Mucosa of rectum (tissue), 2 donors: ENCODE results near the gene PI4K2A.

Experiments
- H3K27ac ChIP-seq, 2 donors: one replicate each; pipeline ENCODE4 v1.7.0; 2013; ENCODE audit warnings: inconsistent platforms in 2 of 2, low read depth in 2 of 2, low read length in 2 of 2
- H3K27me3 ChIP-seq, 2 donors: one replicate each; pipeline ENCODE4 v1.7.0; 2013; ENCODE audit warnings: low read length in 2 of 2; ENCODE audit not compliant: control insufficient read depth in 2 of 2, insufficient read depth in 2 of 2
- H3K36me3 ChIP-seq, 2 donors: one replicate each; pipeline ENCODE4 v1.7.0; 2013; ENCODE audit warnings: low read length in 2 of 2; ENCODE audit not compliant: control insufficient read depth in 2 of 2, insufficient read depth in 2 of 2
- H3K4me1 ChIP-seq, 2 donors: one replicate each; pipeline ENCODE4 v1.7.0; 2013; ENCODE audit warnings: low read length in 2 of 2, mild to moderate bottlenecking in 1 of 2; ENCODE audit not compliant: control insufficient read depth in 2 of 2, insufficient read depth in 2 of 2
- H3K4me3 ChIP-seq, 2 donors: one replicate each; pipeline ENCODE4 v1.7.0; 2013; ENCODE audit warnings: low read length in 2 of 2
- H3K9ac ChIP-seq, 2 donors: one replicate each; pipeline ENCODE4 v1.7.0; 2013; ENCODE audit warnings: low read length in 2 of 2, low read depth in 1 of 2, mild to moderate bottlenecking in 1 of 2
- H3K9me3 ChIP-seq, 2 donors: one replicate each; pipeline ENCODE4 v1.7.0; 2013; ENCODE audit warnings: low read length in 2 of 2; ENCODE audit not compliant: control insufficient read depth in 2 of 2
- donor health status: healthy.
- donor health status: Normal muscosa, but diverticular disease.

PI4K2A gene

DNA sequence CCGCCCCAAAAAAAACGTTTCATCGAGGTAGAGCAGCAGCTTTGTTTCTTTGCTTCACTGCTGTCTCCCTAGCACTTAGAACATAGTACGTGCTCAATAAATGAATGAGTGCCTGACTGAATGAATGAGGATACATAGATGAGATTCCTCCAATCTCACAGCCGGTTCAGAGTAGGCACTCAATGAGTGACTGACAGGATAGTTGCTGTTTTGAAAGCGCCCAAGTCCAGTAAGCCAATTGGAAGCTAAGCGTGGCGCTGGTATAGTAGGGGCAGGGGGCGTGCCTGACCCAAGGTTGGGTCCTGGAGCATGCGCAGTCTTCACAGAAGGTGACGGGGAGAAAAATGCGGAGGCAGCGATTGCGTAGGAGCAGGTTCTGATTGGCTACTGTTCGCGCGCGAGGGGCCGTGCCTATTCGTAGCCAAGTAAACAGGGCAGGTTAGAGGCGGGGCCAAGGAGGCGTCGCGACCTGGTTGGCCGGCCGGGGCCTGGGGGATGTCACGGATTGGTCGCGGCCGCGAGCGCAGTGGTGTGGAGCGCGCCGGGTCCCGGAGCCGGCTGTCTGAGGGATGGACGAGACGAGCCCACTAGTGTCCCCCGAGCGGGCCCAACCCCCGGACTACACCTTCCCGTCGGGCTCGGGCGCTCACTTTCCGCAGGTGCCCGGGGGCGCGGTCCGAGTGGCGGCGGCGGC, at the start of gene PI4K2A:
Gene PI4K2A (plus strand): TSS at position 498 of the 694 bp plus-strand sequence. CDS start 72 bp downstream, at position 570.
- Histone ChIP-seq H3K4me3 (peak within 1 kb of the TSS; percentile 80 to 83), H3K4me1 (peaks cover 7 to 8% of the 10 kb centered on the region in 2 donors), H3K27me3 (no peaks in the 10 kb centered on the region), H3K9ac (peak within 1 kb of the TSS; percentile 80 to 89), H3K36me3 (no peaks in the 10 kb centered on the region), H3K27ac (peak within 1 kb of the TSS; percentile 77 to 78), H3K9me3 (no peaks in the 10 kb centered on the region)

- Histone ChIP-seq H3K9me3 (no peaks in the 10 kb centered on the region), H3K9ac (no peak overlapping the region), H3K27me3 (no peaks in the 10 kb centered on the region), H3K27ac (no peak overlapping the region), H3K4me1 (no peaks in the 10 kb centered on the region), H3K4me3 (no peak overlapping the region), H3K36me3 (no peaks in the 10 kb centered on the region)
Observed at GRCh38 chr10:97590748-97591495, 49.5 kb upstream of the PI4K2A start.

DNA sequence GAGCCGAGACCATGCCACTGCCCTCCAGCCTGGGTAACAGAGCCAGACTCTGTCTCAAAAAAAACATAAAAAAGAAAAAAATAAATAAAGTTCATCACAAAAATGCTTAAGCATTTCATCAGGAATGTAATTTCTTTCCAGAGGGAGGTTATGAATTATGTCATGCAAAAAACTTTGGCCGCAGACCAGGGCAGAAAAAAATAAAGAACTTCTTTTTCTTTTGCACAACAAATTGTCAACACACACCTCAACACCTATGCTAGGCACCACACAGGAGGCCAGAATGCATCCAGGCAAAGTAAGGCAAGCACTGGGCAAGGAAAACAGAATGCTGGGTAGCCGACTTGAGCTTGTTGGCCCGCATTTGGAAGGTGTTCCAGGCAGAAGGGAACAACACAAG, 47.0 kb upstream of the PI4K2A start:
- no peak overlapping the region for H3K27ac ChIP-seq

DNA sequence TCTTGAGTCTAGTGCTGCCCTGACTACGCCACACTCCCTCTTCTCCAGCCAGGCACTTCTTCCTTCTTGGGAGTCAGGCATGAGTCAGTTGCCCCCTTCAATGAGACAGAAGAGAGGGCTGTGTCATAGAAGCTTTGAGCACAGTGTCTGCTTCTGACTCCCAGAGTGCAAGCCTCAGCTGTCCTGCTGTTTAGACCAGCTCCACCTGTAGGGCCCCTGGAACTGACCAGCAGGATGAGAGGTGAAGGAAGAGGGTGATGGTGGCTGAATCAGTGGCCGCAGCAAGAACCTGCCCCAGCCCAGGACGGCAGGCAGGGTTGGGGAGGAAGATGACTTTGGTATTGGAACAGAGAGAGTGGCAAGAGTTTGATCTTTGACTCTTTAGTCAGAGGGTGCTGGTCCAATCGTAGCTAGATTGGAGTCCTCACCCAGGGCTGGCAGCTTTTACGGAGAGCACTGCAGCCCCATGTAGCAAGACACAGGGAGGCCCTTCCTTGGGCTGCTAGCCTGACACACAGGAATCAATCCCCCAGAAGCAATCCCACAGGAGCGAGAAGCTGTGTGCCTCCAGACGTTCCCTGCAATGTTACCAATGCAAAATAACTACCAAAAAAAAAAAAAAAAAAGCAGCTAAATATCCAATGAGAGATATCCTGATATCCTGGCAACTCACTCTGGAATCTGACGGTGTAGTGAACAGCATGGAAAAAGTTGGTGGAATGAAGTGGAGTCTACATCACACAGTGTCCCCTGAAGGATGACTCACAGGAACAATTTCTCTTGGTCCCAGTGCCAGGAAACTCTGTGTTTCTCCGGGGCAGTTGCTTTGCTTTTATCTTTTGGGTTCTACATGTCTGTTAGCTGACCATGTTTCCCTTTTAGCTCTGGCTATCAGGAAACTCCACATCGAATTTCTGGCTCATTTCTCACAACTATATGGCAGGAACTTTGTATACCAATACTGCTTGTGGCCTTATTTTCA, 44.1 kb upstream of the PI4K2A start:
- no peaks in the 10 kb centered on the region for H3K36me3 ChIP-seq
- no peak overlapping the region for H3K9ac ChIP-seq
- H3K27ac ChIP-seq, result peak overlapping the region in 1 of 2 donors; percentile 30
- H3K4me3 ChIP-seq, result no peak overlapping the region
- H3K9me3 ChIP-seq, result no peaks in the 10 kb centered on the region
- no peaks in the 10 kb centered on the region for H3K4me1 ChIP-seq
- no peaks in the 10 kb centered on the region for H3K27me3 ChIP-seq

More for the DNA sequence above, 47.0 kb upstream of the PI4K2A start:
- H3K4me3 ChIP-seq, result no peak overlapping the region
- H3K9me3 ChIP-seq, result no peaks in the 10 kb centered on the region
- no peaks in the 10 kb centered on the region for H3K36me3 ChIP-seq
- H3K27me3 ChIP-seq, result no peaks in the 10 kb centered on the region
- H3K9ac ChIP-seq, result no peak overlapping the region
- H3K4me1 ChIP-seq, result no peaks in the 10 kb centered on the region

- Histone ChIP-seq H3K4me1 (no peaks in the 10 kb centered on the region), H3K27me3 (no peaks in the 10 kb centered on the region), H3K27ac (no peak overlapping the region), H3K9me3 (no peaks in the 10 kb centered on the region), H3K4me3 (no peak overlapping the region), H3K9ac (no peak overlapping the region), H3K36me3 (no peaks in the 10 kb centered on the region)
Observed at GRCh38 chr10:97597778-97598177, 42.7 kb upstream of the PI4K2A start.

DNA sequence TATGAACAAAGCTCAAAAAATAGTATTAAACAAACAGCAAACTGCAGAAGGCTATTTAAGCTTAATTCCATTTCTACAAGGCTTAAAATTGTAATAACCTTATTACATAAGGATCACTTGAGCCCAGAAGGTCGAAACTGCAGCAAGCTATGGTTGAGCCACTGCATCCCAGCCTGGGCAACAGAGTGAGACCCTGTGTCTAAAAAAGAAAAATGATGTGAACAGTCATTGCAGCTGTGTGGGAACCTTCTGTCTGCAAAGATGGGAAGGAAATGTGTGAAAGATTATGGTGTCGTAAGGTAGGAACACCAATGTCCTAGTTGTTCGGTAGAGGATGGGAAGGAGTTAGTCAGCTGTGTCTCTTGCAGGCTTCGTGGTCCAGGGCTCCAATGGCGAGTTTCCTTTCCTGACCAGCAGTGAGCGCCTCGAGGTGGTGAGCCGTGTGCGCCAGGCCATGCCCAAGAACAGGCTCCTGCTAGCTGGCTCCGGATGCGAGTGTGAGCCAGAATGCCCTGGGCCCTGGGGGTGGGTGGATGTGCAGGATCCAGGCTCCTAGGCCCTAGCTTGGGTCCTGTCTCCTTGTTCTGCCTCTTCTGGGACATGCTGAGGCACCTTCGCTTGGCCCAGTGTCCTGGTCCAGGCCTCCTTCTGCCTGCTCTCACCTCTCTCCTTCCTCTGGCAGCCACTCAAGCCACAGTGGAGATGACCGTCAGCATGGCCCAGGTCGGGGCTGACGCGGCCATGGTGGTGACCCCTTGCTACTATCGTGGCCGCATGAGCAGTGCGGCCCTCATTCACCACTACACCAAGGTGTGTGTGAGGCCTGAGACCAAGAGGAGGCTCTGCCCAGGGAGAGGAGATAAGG, 41.8 kb upstream of the PI4K2A start:
- H3K9me3 ChIP-seq, result no peaks in the 10 kb centered on the region
- H3K27ac ChIP-seq, result no peak overlapping the region
- no peaks in the 10 kb centered on the region for H3K36me3 ChIP-seq
- no peaks in the 10 kb centered on the region for H3K27me3 ChIP-seq
- H3K9ac ChIP-seq, result no peak overlapping the region
- no peak overlapping the region for H3K4me3 ChIP-seq
- no peaks in the 10 kb centered on the region for H3K4me1 ChIP-seq

GRCh38 chr10:97599272-97599619, 41.2 kb upstream of the PI4K2A start:
- no peaks in the 10 kb centered on the region for H3K27me3 ChIP-seq
- no peak overlapping the region for H3K27ac ChIP-seq
- no peak overlapping the region for H3K9ac ChIP-seq
- H3K4me1 ChIP-seq, result no peaks in the 10 kb centered on the region
- H3K4me3 ChIP-seq, result no peak overlapping the region
- no peaks in the 10 kb centered on the region for H3K9me3 ChIP-seq
- no peaks in the 10 kb centered on the region for H3K36me3 ChIP-seq

DNA sequence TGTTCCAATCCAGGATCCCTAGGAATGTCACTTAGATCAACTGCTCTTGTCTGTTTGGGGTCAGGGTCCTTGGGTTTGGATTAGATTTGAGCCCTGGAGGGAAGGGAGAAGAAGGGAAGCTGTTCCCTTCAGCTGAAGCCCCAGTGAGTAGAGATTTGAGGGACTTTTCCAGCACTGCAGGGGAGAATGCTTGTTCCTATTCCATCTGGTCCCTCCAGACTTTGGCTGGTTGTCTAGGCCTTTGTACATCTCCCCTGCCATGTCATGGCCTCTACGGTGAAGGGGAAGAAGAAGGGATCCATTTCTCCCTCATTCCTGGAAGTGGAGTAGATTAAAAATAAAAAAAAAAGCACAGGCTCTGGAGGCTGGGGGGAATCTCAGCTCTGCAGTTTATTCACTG, 39.9 kb upstream of the PI4K2A start:
- no peak overlapping the region for H3K4me3 ChIP-seq
- no peaks in the 10 kb centered on the region for H3K4me1 ChIP-seq
- H3K27ac ChIP-seq, result no peak overlapping the region
- H3K27me3 ChIP-seq, result no peaks in the 10 kb centered on the region
- H3K9ac ChIP-seq, result no peak overlapping the region
- H3K36me3 ChIP-seq, result no peaks in the 10 kb centered on the region
- no peaks in the 10 kb centered on the region for H3K9me3 ChIP-seq
